Stimulated activated naive CD8-positive, alpha-beta T cell treated with anti-CD3 and anti-CD28 coated beads, Interleukin-15, Interleukin-2, amounts not matched to agents 100 ng/mL and 50 ng/mL, for 24 hours (primary cell): ENCODE measurements around the gene GRID1.
A peak's percentile ranks its signal among the peaks of the same experiment; 100 is the strongest.

ENCODE experiments used
- H3K27ac Mint-ChIP-seq: one replicate; pipeline ENCODE4 v1.8.0; 2021; ENCODE audit warnings: mild to moderate bottlenecking, mixed read lengths
- H3K27me3 Mint-ChIP-seq: one replicate; pipeline ENCODE4 v1.8.0; 2021; ENCODE audit warnings: mixed read lengths
- H3K36me3 Mint-ChIP-seq: one replicate; pipeline ENCODE4 v1.8.0; 2021; ENCODE audit warnings: low read depth, mixed read lengths
- H3K4me1 Mint-ChIP-seq: one replicate; pipeline ENCODE4 v1.8.0; 2021; ENCODE audit warnings: low read depth, mixed read lengths
- H3K4me3 Mint-ChIP-seq: one replicate; pipeline ENCODE4 v1.8.0; 2021; ENCODE audit warnings: mild to moderate bottlenecking, mixed read lengths
- H3K9me3 Mint-ChIP-seq: one replicate; pipeline ENCODE4 v1.8.0; 2021; ENCODE audit warnings: mixed read lengths

The GRID1 gene

GRCh38 chr10:86059892-86060291, 306.7 kb downstream of the GRID1 start:
- Mint-ChIP-seq H3K27me3 (peaks cover 26% of the 10 kb centered on the region), H3K4me3 (no peak overlapping the region), H3K4me1 (no peaks in the 10 kb centered on the region), H3K9me3 (no peaks in the 10 kb centered on the region), H3K27ac (no peak overlapping the region), H3K36me3 (no peaks in the 10 kb centered on the region)

- Mint-ChIP-seq H3K4me1 (no peaks in the 10 kb centered on the region), H3K27ac (no peak overlapping the region), H3K27me3 (peaks cover 29% of the 10 kb centered on the region), H3K4me3 (no peak overlapping the region), H3K36me3 (no peaks in the 10 kb centered on the region), H3K9me3 (no peaks in the 10 kb centered on the region)
Measured at GRCh38 chr10:86058964-86059363, 307.6 kb downstream of the GRID1 start.

GRCh38 chr10:86057708-86058107, 308.9 kb downstream of the GRID1 start:
- Mint-ChIP-seq H3K27ac (no peak overlapping the region), H3K9me3 (no peaks in the 10 kb centered on the region), H3K4me1 (no peaks in the 10 kb centered on the region), H3K27me3 (peaks cover 29% of the 10 kb centered on the region), H3K4me3 (no peak overlapping the region), H3K36me3 (no peaks in the 10 kb centered on the region)

- Mint-ChIP-seq H3K4me3 (no peak overlapping the region), H3K27ac (no peak overlapping the region), H3K4me1 (no peaks in the 10 kb centered on the region), H3K36me3 (no peaks in the 10 kb centered on the region), H3K27me3 (peaks cover 29% of the 10 kb centered on the region), H3K9me3 (no peaks in the 10 kb centered on the region)
Measured at GRCh38 chr10:86056672-86057071, 309.9 kb downstream of the GRID1 start.

- Mint-ChIP-seq H3K27ac (no peak overlapping the region), H3K4me1 (no peaks in the 10 kb centered on the region), H3K27me3 (peaks cover 26% of the 10 kb centered on the region), H3K9me3 (no peaks in the 10 kb centered on the region), H3K36me3 (no peaks in the 10 kb centered on the region), H3K4me3 (no peak overlapping the region)
Measured at GRCh38 chr10:86055928-86056327, 310.7 kb downstream of the GRID1 start.

GRCh38 chr10:86053675-86054074, 312.9 kb downstream of the GRID1 start:
- Mint-ChIP-seq H3K4me1 (no peaks in the 10 kb centered on the region), H3K36me3 (no peaks in the 10 kb centered on the region), H3K4me3 (no peak overlapping the region), H3K27me3 (peaks cover 41% of the 10 kb centered on the region), H3K27ac (no peak overlapping the region), H3K9me3 (no peaks in the 10 kb centered on the region)

GRCh38 chr10:86051586-86051985, 315.0 kb downstream of the GRID1 start:
- Mint-ChIP-seq H3K4me1 (peaks cover 18% of the 10 kb centered on the region), H3K9me3 (no peaks in the 10 kb centered on the region), H3K4me3 (no peak overlapping the region), H3K27ac (no peak overlapping the region), H3K36me3 (no peaks in the 10 kb centered on the region), H3K27me3 (peaks cover 31% of the 10 kb centered on the region)

- Mint-ChIP-seq H3K36me3 (no peaks in the 10 kb centered on the region), H3K27ac (no peak overlapping the region), H3K9me3 (no peaks in the 10 kb centered on the region), H3K4me3 (no peak overlapping the region), H3K4me1 (peaks cover 29% of the 10 kb centered on the region), H3K27me3 (peaks cover 38% of the 10 kb centered on the region)
Measured at GRCh38 chr10:86049442-86049841, 317.2 kb downstream of the GRID1 start.

GRCh38 chr10:86048973-86049372, 317.6 kb downstream of the GRID1 start:
- no peaks in the 10 kb centered on the region for H3K9me3 Mint-ChIP-seq
- H3K27ac Mint-ChIP-seq: no peak overlapping the region
- no peak overlapping the region for H3K4me3 Mint-ChIP-seq
- no peaks in the 10 kb centered on the region for H3K36me3 Mint-ChIP-seq
- peaks cover 29% of the 10 kb centered on the region for H3K4me1 Mint-ChIP-seq
- peaks cover 42% of the 10 kb centered on the region for H3K27me3 Mint-ChIP-seq

- H3K36me3 Mint-ChIP-seq: no peaks in the 10 kb centered on the region
- H3K9me3 Mint-ChIP-seq: no peaks in the 10 kb centered on the region
- peaks cover 29% of the 10 kb centered on the region for H3K4me1 Mint-ChIP-seq
- no peak overlapping the region for H3K4me3 Mint-ChIP-seq
- H3K27me3 Mint-ChIP-seq: peaks cover 42% of the 10 kb centered on the region
- no peak overlapping the region for H3K27ac Mint-ChIP-seq
Measured at GRCh38 chr10:86048571-86048970, 318.0 kb downstream of the GRID1 start.

GRCh38 chr10:86047588-86047987, 319.0 kb downstream of the GRID1 start:
- peak overlapping the region; percentile 36 for H3K27ac Mint-ChIP-seq
- peak overlapping the region; percentile 23 for H3K4me3 Mint-ChIP-seq
- peaks cover 42% of the 10 kb centered on the region for H3K27me3 Mint-ChIP-seq
- H3K36me3 Mint-ChIP-seq: no peaks in the 10 kb centered on the region
- H3K9me3 Mint-ChIP-seq: no peaks in the 10 kb centered on the region
- peaks cover 29% of the 10 kb centered on the region for H3K4me1 Mint-ChIP-seq

GRCh38 chr10:86046845-86047460, 319.6 kb downstream of the GRID1 start:
- no peaks in the 10 kb centered on the region for H3K36me3 Mint-ChIP-seq
- H3K4me1 Mint-ChIP-seq: peaks cover 29% of the 10 kb centered on the region
- peak overlapping the region; percentile 23 for H3K4me3 Mint-ChIP-seq
- no peaks in the 10 kb centered on the region for H3K9me3 Mint-ChIP-seq
- peak overlapping the region; percentile 36 for H3K27ac Mint-ChIP-seq
- peaks cover 42% of the 10 kb centered on the region for H3K27me3 Mint-ChIP-seq

- Mint-ChIP-seq H3K4me3 (no peak overlapping the region), H3K27me3 (peaks cover 47% of the 10 kb centered on the region), H3K9me3 (no peaks in the 10 kb centered on the region), H3K4me1 (peaks cover 29% of the 10 kb centered on the region), H3K27ac (no peak overlapping the region), H3K36me3 (no peaks in the 10 kb centered on the region)
Measured at GRCh38 chr10:86045896-86046295, 320.7 kb downstream of the GRID1 start.

GRCh38 chr10:86044029-86044428, 322.6 kb downstream of the GRID1 start:
- H3K36me3 Mint-ChIP-seq: no peaks in the 10 kb centered on the region
- H3K27ac Mint-ChIP-seq: no peak overlapping the region
- H3K27me3 Mint-ChIP-seq: peaks cover 47% of the 10 kb centered on the region
- H3K4me3 Mint-ChIP-seq: no peak overlapping the region
- no peaks in the 10 kb centered on the region for H3K9me3 Mint-ChIP-seq
- peaks cover 29% of the 10 kb centered on the region for H3K4me1 Mint-ChIP-seq

GRCh38 chr10:86043236-86043635, 323.4 kb downstream of the GRID1 start:
- Mint-ChIP-seq H3K4me1 (peaks cover 27% of the 10 kb centered on the region), H3K4me3 (no peak overlapping the region), H3K27me3 (peaks cover 48% of the 10 kb centered on the region), H3K27ac (no peak overlapping the region), H3K9me3 (no peaks in the 10 kb centered on the region), H3K36me3 (no peaks in the 10 kb centered on the region)

GRCh38 chr10:86042161-86042560, 324.4 kb downstream of the GRID1 start:
- H3K9me3 Mint-ChIP-seq: no peaks in the 10 kb centered on the region
- peaks cover 17% of the 10 kb centered on the region for H3K4me1 Mint-ChIP-seq
- H3K27me3 Mint-ChIP-seq: peaks cover 48% of the 10 kb centered on the region
- H3K4me3 Mint-ChIP-seq: no peak overlapping the region
- H3K36me3 Mint-ChIP-seq: no peaks in the 10 kb centered on the region
- no peak overlapping the region for H3K27ac Mint-ChIP-seq
